ENCODE measurements around the gene CDH13. TPM values are rescaled to one million over a fixed set of nuclear protein-coding genes. Genes with fewer than 3 reads are reported as not detected.
A peak's percentile ranks its signal among the peaks of the same experiment; 100 is the strongest.

CDH13 gene
- total and polyA plus RNA-seq, 8 donors, result 0.12 to 21.4 (median 1.7) TPM; not detected in 1

- intact Hi-C loops (cut with DNase I; ENCODE audit: low total_unique reads), result no loop called here
- Histone ChIP-seq H3K27me3 (no peaks in the 10 kb centered on the region), H3K27ac (no peak overlapping the region), H3K4me1 (peaks cover 0 to 3% (median 0%) of the 10 kb centered on the region in 4 donors), H3K4me3 (no peak overlapping the region), H3K9me3 (no peaks in the 10 kb centered on the region), H3K36me3 (no peaks in the 10 kb centered on the region)
- WGBS, 5 donors, result 22 to 39% (median 29%) methylated on average over 1 of the region's 1 CpG
- no peak for TF ChIP-seq EP300 (IDR thresholded peaks at IDR 0.05)
- TF ChIP-seq POLR2A (IDR thresholded peaks at IDR 0.05), result no peak
- TF ChIP-seq CTCF (IDR thresholded peaks at IDR 0.05), result no peak
- TF ChIP-seq POLR2AphosphoS5 (IDR thresholded peaks at IDR 0.05), result no peak
- no peak for DNase-seq
Observed at GRCh38 chr16:83772806-83773205, 1146.0 kb downstream of the CDH13 start.

- TF ChIP-seq POLR2AphosphoS5 (IDR thresholded peaks at IDR 0.05) (no peak), POLR2A (IDR thresholded peaks at IDR 0.05) (no peak), CTCF (IDR thresholded peaks at IDR 0.05) (no peak), EP300 (IDR thresholded peaks at IDR 0.05) (no peak)
- no peaks in the 10 kb centered on the region for H3K27me3 ChIP-seq
- no peak for DNase-seq
- peaks cover 0 to 3% (median 0%) of the 10 kb centered on the region in 4 donors for H3K4me1 ChIP-seq
- H3K27ac ChIP-seq, result peak overlapping the region in 1 of 5 donors; percentile 7
- H3K4me3 ChIP-seq, result no peak overlapping the region
- WGBS, 5 donors, result 77 to 88% (median 88%) methylated on average over 4 of the region's 4 CpGs
- H3K36me3 ChIP-seq, result no peaks in the 10 kb centered on the region
- no peaks in the 10 kb centered on the region for H3K9me3 ChIP-seq
- intact Hi-C loops (cut with DNase I; ENCODE audit: low total_unique reads), result no loop called here
Observed at GRCh38 chr16:83774066-83774465, 1147.3 kb downstream of the CDH13 start.

- DNase-seq, result no peak
- Histone ChIP-seq H3K27me3 (no peaks in the 10 kb centered on the region), H3K4me1 (peaks cover 0 to 13% (median 8%) of the 10 kb centered on the region in 4 donors), H3K9me3 (no peaks in the 10 kb centered on the region), H3K36me3 (no peaks in the 10 kb centered on the region), H3K4me3 (no peak overlapping the region), H3K27ac (no peak overlapping the region)
- TF ChIP-seq POLR2AphosphoS5 (IDR thresholded peaks at IDR 0.05), result no peak
- TF ChIP-seq EP300 (IDR thresholded peaks at IDR 0.05), result no peak
- TF ChIP-seq POLR2A (IDR thresholded peaks at IDR 0.05), result no peak
- TF ChIP-seq CTCF (IDR thresholded peaks at IDR 0.05), result no peak
- 75 to 82% (median 80%) methylated on average over 8 to 9 of the region's 9 CpGs for WGBS, 5 donors
- intact Hi-C loops (cut with DNase I; ENCODE audit: low total_unique reads), result no loop called here
Observed at GRCh38 chr16:83776944-83777343, 1150.2 kb downstream of the CDH13 start.

- intact Hi-C loops (cut with DNase I; ENCODE audit: low total_unique reads), result no loop called here
- H3K27me3 ChIP-seq, result no peaks in the 10 kb centered on the region
- no peaks in the 10 kb centered on the region for H3K9me3 ChIP-seq
- H3K4me1 ChIP-seq, result peaks cover 0 to 13% (median 8%) of the 10 kb centered on the region in 4 donors
- H3K4me3 ChIP-seq, result no peak overlapping the region
- DNase-seq, result no peak
- H3K36me3 ChIP-seq, result no peaks in the 10 kb centered on the region
- no peak for TF ChIP-seq EP300 (IDR thresholded peaks at IDR 0.05)
- no peak for TF ChIP-seq POLR2AphosphoS5 (IDR thresholded peaks at IDR 0.05)
- TF ChIP-seq POLR2A (IDR thresholded peaks at IDR 0.05), result no peak
- TF ChIP-seq CTCF (IDR thresholded peaks at IDR 0.05), result no peak
- 10 to 27% (median 16%) methylated on average over 6 of the region's 6 CpGs for WGBS, 5 donors
- H3K27ac ChIP-seq, result no peak overlapping the region
Observed at GRCh38 chr16:83779886-83780285, 1153.1 kb downstream of the CDH13 start.
